Stimulated activated CD8-positive, alpha-beta memory T cell treated with anti-CD3 and anti-CD28 coated beads, Interleukin-2, amount 100 ng/mL, for 48 hours (primary cell): ENCODE measurements around the gene NAA20.

Experiments used
- DNase-seq, 2 donors: peaks; one replicate each; pipeline ENCODE4 v3.0.0-alpha.2; 2020; ENCODE audit warnings: low read depth in 2 of 2

Gene NAA20

GRCh38 chr20:20017001-20017843, at the start of gene NAA20:
Gene NAA20, plus strand, starts transcription at chr20:20017362. Its CDS starts 35 bp downstream, at chr20:20017397.
- DNase-seq: peak; percentile 85 to 89

GRCh38 chr20:19967445-19967844, 49.7 kb upstream of the NAA20 start:
- no peak for DNase-seq

- DNase-seq: no peak
Observed at GRCh38 chr20:19968028-19968427, 49.1 kb upstream of the NAA20 start.

GRCh38 chr20:19968466-19969073, 48.6 kb upstream of the NAA20 start:
- no peak for DNase-seq

- DNase-seq: no peak
Observed at GRCh38 chr20:19969106-19969505, 48.1 kb upstream of the NAA20 start.

GRCh38 chr20:19969507-19970255, 47.5 kb upstream of the NAA20 start:
- no peak for DNase-seq

- DNase-seq: no peak
Observed at GRCh38 chr20:19970256-19970765, 46.9 kb upstream of the NAA20 start.

- DNase-seq: no peak
Observed at GRCh38 chr20:19971116-19971515, 46.0 kb upstream of the NAA20 start.

- no peak for DNase-seq
Observed at GRCh38 chr20:19973961-19974629, 43.1 kb upstream of the NAA20 start.

- DNase-seq: no peak
Observed at GRCh38 chr20:19974630-19975435, 42.3 kb upstream of the NAA20 start.

- DNase-seq: no peak
Observed at GRCh38 chr20:19975436-19975799, 41.7 kb upstream of the NAA20 start.

GRCh38 chr20:19975901-19976300, 41.3 kb upstream of the NAA20 start:
- DNase-seq: no peak

- DNase-seq: no peak
Observed at GRCh38 chr20:19976595-19977372, 40.4 kb upstream of the NAA20 start.

- no peak for DNase-seq
Observed at GRCh38 chr20:19977373-19977770, 39.8 kb upstream of the NAA20 start.

- no peak for DNase-seq
Observed at GRCh38 chr20:19978511-19979210, 38.5 kb upstream of the NAA20 start.

GRCh38 chr20:19981031-19981451, 36.1 kb upstream of the NAA20 start:
- DNase-seq: no peak

- no peak for DNase-seq
Observed at GRCh38 chr20:19986419-19986818, 30.7 kb upstream of the NAA20 start.

- no peak for DNase-seq
Observed at GRCh38 chr20:19987046-19987445, 30.1 kb upstream of the NAA20 start.

- DNase-seq: no peak
Observed at GRCh38 chr20:19990850-19991249, 26.3 kb upstream of the NAA20 start.

- DNase-seq: no peak
Observed at GRCh38 chr20:19991308-19991707, 25.9 kb upstream of the NAA20 start.
